Central memory CD4-positive, alpha-beta T cell (primary cell): ENCODE results near the gene SIRT6.
"Not testable (repeated sequence)": the region's sequence is repeated elsewhere in the genome, so short reads cannot be mapped to it uniquely, and the experiment has no call there.

Experiments
- DNase-seq: peaks from one replicate; pipeline ENCODE4 v3.0.0; 2022
- total RNA-seq, 3 experiments: gene quantifications; one replicate each; lab custom pipeline; 2026; lab: John Stamatoyannopoulos, UW

Gene SIRT6
- total RNA-seq, result 11.8 to 23.9 (median 12.2) reads per million in 3 experiments

- DNase-seq, result peak; percentile 95
Observed at GRCh38 chr19:4182084-4182810, at the start of gene SIRT6, which contains the start of gene ANKRD24. Gene SIRT6, minus strand, starts transcription at chr19:4182563. Its CDS starts 24 bp downstream, at chr19:4182539. Gene ANKRD24, plus strand, starts transcription at chr19:4182689. Its CDS starts 3,737 bp downstream, at chr19:4186426.

GRCh38 chr19:4232139-4232538 is 49.8 kb upstream of the SIRT6 start:
- DNase-seq, result not testable (repeated sequence)

GRCh38 chr19:4231521-4231920 is 49.2 kb upstream of the SIRT6 start:
- DNase-seq, result not testable (repeated sequence)

- DNase-seq, result not testable (repeated sequence)
Observed at GRCh38 chr19:4230237-4230636, 47.9 kb upstream of the SIRT6 start.

- no peak for DNase-seq
Observed at GRCh38 chr19:4229179-4229931, 47.0 kb upstream of the SIRT6 start, which contains the start of gene EBI3. Gene EBI3, plus strand, starts transcription at chr19:4229523. Its CDS starts 28 bp downstream, at chr19:4229551.

- no peak for DNase-seq
Observed at GRCh38 chr19:4228765-4229178, 46.4 kb upstream of the SIRT6 start.

- DNase-seq, result no peak
Observed at GRCh38 chr19:4227771-4228170, 45.4 kb upstream of the SIRT6 start.

- DNase-seq, result no peak
Observed at GRCh38 chr19:4225885-4226284, 43.5 kb upstream of the SIRT6 start.

GRCh38 chr19:4224470-4224869 is 42.1 kb upstream of the SIRT6 start:
- DNase-seq, result no peak

GRCh38 chr19:4220188-4220587 is 37.8 kb upstream of the SIRT6 start:
- no peak for DNase-seq

- DNase-seq, result not testable (repeated sequence)
Observed at GRCh38 chr19:4218523-4218922, 36.2 kb upstream of the SIRT6 start.

GRCh38 chr19:4217429-4218264 is 35.3 kb upstream of the SIRT6 start:
- no peak for DNase-seq

GRCh38 chr19:4216846-4217245 is 34.5 kb upstream of the SIRT6 start:
- DNase-seq, result no peak

GRCh38 chr19:4215807-4216206 is 33.4 kb upstream of the SIRT6 start:
- no peak for DNase-seq

GRCh38 chr19:4213116-4213515 is 30.8 kb upstream of the SIRT6 start:
- no peak for DNase-seq

- no peak for DNase-seq
Observed at GRCh38 chr19:4210166-4210731, 27.9 kb upstream of the SIRT6 start.

GRCh38 chr19:4208385-4209094 is 26.2 kb upstream of the SIRT6 start:
- DNase-seq, result no peak

GRCh38 chr19:4206818-4207484 is 24.6 kb upstream of the SIRT6 start:
- no peak for DNase-seq

- no peak for DNase-seq
Observed at GRCh38 chr19:4201798-4202197, 19.4 kb upstream of the SIRT6 start.

- DNase-seq, result no peak
Observed at GRCh38 chr19:4200940-4201542, 18.7 kb upstream of the SIRT6 start.
